Neural cell (in vitro differentiated cells): ENCODE measurements around the gene EXOC6B.

Source experiments
- EP300 ChIP-seq: fragments of 450-650 bp; conservative IDR thresholded peaks from 2 replicates; pipeline ENCODE4 v1.6.1; 2014; ENCODE audit warnings: antibody characterized with exemption, mild to moderate bottlenecking, moderate library complexity; ENCODE audit not compliant: poor library complexity, severe bottlenecking
- EZH2 ChIP-seq: fragments of 200-600, 300-800 bp; shearing (Covaris generic), sonication (generic); IDR thresholded peaks from 2 replicates; pipeline ENCODE4 v1.6.1; 2014; ENCODE audit warnings: antibody characterized with exemption, low read length, borderline replicate concordance, mild to moderate bottlenecking; ENCODE audit not compliant: insufficient read depth, poor library complexity, severe bottlenecking
- POLR2AphosphoS5 ChIP-seq: IDR thresholded peaks from 2 replicates; pipeline ENCODE4 v1.6.1; 2012
- RAD21 ChIP-seq: fragments of 450-650 bp; conservative IDR thresholded peaks from 2 replicates; pipeline ENCODE4 v1.6.1; 2014; ENCODE audit warnings: antibody characterized with exemption, mild to moderate bottlenecking, moderate library complexity
- SMC3 ChIP-seq: fragments of 450-650 bp; conservative IDR thresholded peaks from 2 replicates; pipeline ENCODE4 v1.6.1; 2014; ENCODE audit warnings: antibody characterized with exemption, mild to moderate bottlenecking, moderate library complexity; ENCODE audit not compliant: poor library complexity
- TAF1 ChIP-seq: IDR thresholded peaks from 2 replicates; pipeline ENCODE4 v1.6.1; 2012; ENCODE audit warnings: low read depth
- TF ChIP-seq, protein P1 (sequence below): fragments of 450-650 bp; IDR thresholded peaks from 2 replicates; pipeline ENCODE4 v1.5.1; 2014; ENCODE audit warnings: antibody characterized with exemption, mild to moderate bottlenecking, moderate library complexity; ENCODE audit not compliant: poor library complexity, severe bottlenecking
- TF ChIP-seq, protein P2 (sequence below): IDR thresholded peaks from 2 replicates; pipeline ENCODE4 v1.6.1; 2012; ENCODE audit warnings: borderline replicate concordance

DNA sequence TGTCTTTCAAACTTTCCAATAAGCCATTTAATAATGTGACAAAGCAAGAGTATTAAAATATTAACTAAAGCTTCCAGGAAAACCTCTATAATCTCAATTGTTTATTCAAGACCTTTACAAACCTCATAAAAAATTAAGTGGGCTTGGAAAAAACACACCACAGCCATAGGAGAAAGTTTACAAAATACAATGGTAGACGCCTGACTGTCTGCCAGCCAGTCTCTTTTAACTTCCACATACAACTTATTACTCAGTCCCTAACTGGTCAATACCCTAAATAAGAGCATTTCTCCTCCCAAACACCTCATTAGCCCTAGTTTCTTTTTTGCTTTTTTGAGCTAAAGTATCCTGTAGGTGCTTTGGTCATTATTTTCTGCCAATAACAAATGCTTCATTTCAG lies 430.7 kb downstream of the EXOC6B start:
- TF ChIP-seq, protein P1, sequence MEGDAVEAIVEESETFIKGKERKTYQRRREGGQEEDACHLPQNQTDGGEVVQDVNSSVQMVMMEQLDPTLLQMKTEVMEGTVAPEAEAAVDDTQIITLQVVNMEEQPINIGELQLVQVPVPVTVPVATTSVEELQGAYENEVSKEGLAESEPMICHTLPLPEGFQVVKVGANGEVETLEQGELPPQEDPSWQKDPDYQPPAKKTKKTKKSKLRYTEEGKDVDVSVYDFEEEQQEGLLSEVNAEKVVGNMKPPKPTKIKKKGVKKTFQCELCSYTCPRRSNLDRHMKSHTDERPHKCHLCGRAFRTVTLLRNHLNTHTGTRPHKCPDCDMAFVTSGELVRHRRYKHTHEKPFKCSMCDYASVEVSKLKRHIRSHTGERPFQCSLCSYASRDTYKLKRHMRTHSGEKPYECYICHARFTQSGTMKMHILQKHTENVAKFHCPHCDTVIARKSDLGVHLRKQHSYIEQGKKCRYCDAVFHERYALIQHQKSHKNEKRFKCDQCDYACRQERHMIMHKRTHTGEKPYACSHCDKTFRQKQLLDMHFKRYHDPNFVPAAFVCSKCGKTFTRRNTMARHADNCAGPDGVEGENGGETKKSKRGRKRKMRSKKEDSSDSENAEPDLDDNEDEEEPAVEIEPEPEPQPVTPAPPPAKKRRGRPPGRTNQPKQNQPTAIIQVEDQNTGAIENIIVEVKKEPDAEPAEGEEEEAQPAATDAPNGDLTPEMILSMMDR: no peak
- TF ChIP-seq POLR2AphosphoS5 (no peak), RAD21 (no peak), EP300 (no peak), EZH2 (no peak), SMC3 (no peak), TAF1 (no peak)
- TF ChIP-seq, protein P2, sequence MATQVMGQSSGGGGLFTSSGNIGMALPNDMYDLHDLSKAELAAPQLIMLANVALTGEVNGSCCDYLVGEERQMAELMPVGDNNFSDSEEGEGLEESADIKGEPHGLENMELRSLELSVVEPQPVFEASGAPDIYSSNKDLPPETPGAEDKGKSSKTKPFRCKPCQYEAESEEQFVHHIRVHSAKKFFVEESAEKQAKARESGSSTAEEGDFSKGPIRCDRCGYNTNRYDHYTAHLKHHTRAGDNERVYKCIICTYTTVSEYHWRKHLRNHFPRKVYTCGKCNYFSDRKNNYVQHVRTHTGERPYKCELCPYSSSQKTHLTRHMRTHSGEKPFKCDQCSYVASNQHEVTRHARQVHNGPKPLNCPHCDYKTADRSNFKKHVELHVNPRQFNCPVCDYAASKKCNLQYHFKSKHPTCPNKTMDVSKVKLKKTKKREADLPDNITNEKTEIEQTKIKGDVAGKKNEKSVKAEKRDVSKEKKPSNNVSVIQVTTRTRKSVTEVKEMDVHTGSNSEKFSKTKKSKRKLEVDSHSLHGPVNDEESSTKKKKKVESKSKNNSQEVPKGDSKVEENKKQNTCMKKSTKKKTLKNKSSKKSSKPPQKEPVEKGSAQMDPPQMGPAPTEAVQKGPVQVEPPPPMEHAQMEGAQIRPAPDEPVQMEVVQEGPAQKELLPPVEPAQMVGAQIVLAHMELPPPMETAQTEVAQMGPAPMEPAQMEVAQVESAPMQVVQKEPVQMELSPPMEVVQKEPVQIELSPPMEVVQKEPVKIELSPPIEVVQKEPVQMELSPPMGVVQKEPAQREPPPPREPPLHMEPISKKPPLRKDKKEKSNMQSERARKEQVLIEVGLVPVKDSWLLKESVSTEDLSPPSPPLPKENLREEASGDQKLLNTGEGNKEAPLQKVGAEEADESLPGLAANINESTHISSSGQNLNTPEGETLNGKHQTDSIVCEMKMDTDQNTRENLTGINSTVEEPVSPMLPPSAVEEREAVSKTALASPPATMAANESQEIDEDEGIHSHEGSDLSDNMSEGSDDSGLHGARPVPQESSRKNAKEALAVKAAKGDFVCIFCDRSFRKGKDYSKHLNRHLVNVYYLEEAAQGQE: no peak
